Measurements from ENCODE around the gene RAPSN. TPM values are rescaled to one million over a fixed set of nuclear protein-coding genes. Genes with fewer than 3 reads are reported as not detected.

The RAPSN gene
- total and polyA plus RNA-seq, 2 of the 8 experiments (the other 6 are each of a cell fraction or from before 2014, with no cell fraction given), result 0.06 to 0.34 TPM

DNA sequence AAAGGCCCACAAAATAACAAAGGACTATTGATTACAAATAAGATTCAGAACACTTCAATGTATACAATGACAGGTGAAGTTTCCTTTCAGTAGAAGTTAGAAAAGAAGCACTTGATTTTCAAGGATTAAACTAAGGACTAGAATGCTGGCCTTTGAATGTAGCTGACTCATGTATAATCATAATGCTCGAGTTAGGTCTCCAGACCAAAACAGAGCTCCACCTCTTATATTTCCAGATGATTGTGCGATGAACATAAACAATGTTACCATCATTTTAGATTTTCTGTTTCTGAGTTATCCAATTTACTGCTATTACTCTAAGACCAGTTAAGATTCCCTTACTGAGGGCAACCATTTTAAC lies 40.4 kb upstream of the RAPSN start:
- DNase-seq (ENCODE audit: low read depth in 1 of 2, low spot score in 2 of 2), result no peak
- H3K27me3 ChIP-seq (replicated peaks in 1 of 4; ENCODE audit: control insufficient read depth in 3 of 4, extremely low read depth in 1 of 4, insufficient read depth in 3 of 4, low read length in 3 of 4), result no peaks in the 10 kb centered on the region
- no peak overlapping the region for H3K18ac ChIP-seq (ENCODE audit: extremely low read depth, low read length)
- no peak overlapping the region for H3K23ac ChIP-seq (ENCODE audit: insufficient read length)
- H3K4me2 ChIP-seq (ENCODE audit: insufficient read depth in 1 of 2, low read depth in 2 of 2, low read length in 2 of 2), result no peak overlapping the region
- peaks cover 0 to 40% of the 10 kb centered on the region in 2 experiments; a peak in 3 of 4 replicates for H3K79me2 ChIP-seq (ENCODE audit: control insufficient read depth in 1 of 2, insufficient read depth in 2 of 2, low read length in 2 of 2)
- FAIRE-seq, result no peak
- no peak overlapping the region for H3K56ac ChIP-seq (replicated peaks; ENCODE audit: insufficient read length, low read depth, low read length)
- H2BK20ac ChIP-seq (ENCODE audit: low read length), result no peak overlapping the region
- peaks cover under 1% of the 10 kb centered on the region; the same call in 1 of the 2 replicates for H3K79me1 ChIP-seq (ENCODE audit: low read depth, low read length)
- H2BK5ac ChIP-seq (ENCODE audit: low read depth, low read length), result no peak overlapping the region
- ChIA-PET POLR2A (ENCODE audit: partially characterized antibody) (interaction anchor here (1.0 to 1.1 kb wide), 2 partner anchors 9 to 51 kb away, joined by 4 read pairs; no protein-coding TSS in a partner anchor), CTCF (ENCODE audit: partially characterized antibody) (interaction anchor here (1.7 kb wide), 1 partner anchor 11 kb away, joined by 3 read pairs; no protein-coding TSS in a partner anchor)
- no peak overlapping the region for H4K91ac ChIP-seq (replicated peaks; ENCODE audit: insufficient read length, low read length)
- peaks cover 2 to 3% of the 10 kb centered on the region in 2 experiments for H4K20me1 ChIP-seq (replicated peaks in 1 of 2; ENCODE audit: control insufficient read depth in 1 of 2, insufficient read depth in 2 of 2, low read length in 2 of 2)
- no peak overlapping the region for H2AFZ ChIP-seq (ENCODE audit: low read length)
- no peak overlapping the region for H4K5ac ChIP-seq (ENCODE audit: insufficient read length, low read depth, low read length)
- H3K9ac ChIP-seq (replicated peaks in 1 of 4; ENCODE audit: extremely low read depth in 1 of 4, low read depth in 3 of 4, low read length in 3 of 4), result no peak overlapping the region
- H2BK120ac ChIP-seq (replicated peaks; ENCODE audit: low read depth, low read length), result no peak overlapping the region
- H3K4ac ChIP-seq (replicated peaks; ENCODE audit: insufficient read length, low read depth, low read length), result no peak overlapping the region
- H2BK15ac ChIP-seq (ENCODE audit: low read length), result no peak overlapping the region
- no peak overlapping the region for H2BK12ac ChIP-seq (ENCODE audit: low read depth, low read length)
- no peaks in the 10 kb centered on the region for H3K23me2 ChIP-seq (ENCODE audit: low read depth, low read length)
- H3K4me3 ChIP-seq (ENCODE audit: extremely low read depth in 1 of 4, insufficient read depth in 2 of 4, low read depth in 3 of 4, low read length in 4 of 4), result no peak overlapping the region
- H3K27ac ChIP-seq (ENCODE audit: low read depth, low read length), result no peak overlapping the region
- H3K9me3 ChIP-seq (ENCODE audit: insufficient read depth in 2 of 2, low read depth in 1 of 2, low read length in 1 of 2), result no peaks in the 10 kb centered on the region
- WGBS, 2 experiments (ENCODE audit: extremely low coverage in 1 of 2, insufficient coverage in 1 of 2, insufficient read length in 1 of 2, insufficient replicate concordance in 2 of 2, low coverage in 1 of 2, low lambda C conversion rate in 2 of 2, missing lambda C conversion rate in 1 of 2), result 78% methylated on average over 2 of the region's 2 CpGs; no CpG with 5 or more reads in 1 of the 2 experiments
- H4K8ac ChIP-seq (ENCODE audit: extremely low read depth, insufficient read depth, low read length), result no peak overlapping the region
- H2AK5ac ChIP-seq (ENCODE audit: low read depth, low read length), result no peak overlapping the region
- H3K36me3 ChIP-seq (ENCODE audit: control insufficient read depth in 2 of 4, insufficient read depth in 4 of 4, low read length in 3 of 4), result peaks cover 10 to 39% (median 26%) of the 10 kb centered on the region in 4 experiments
- no peaks in the 10 kb centered on the region for H3K4me1 ChIP-seq (replicated peaks in 1 of 4; ENCODE audit: control insufficient read depth in 3 of 4, insufficient read depth in 4 of 4, low read length in 3 of 4)
- no peak overlapping the region for H3K14ac ChIP-seq (ENCODE audit: insufficient read length)
- no peak for TF ChIP-seq SIRT6 (IDR thresholded peaks at IDR 0.05; ENCODE audit: low read length)
- TF ChIP-seq SP1 (IDR thresholded peaks at IDR 0.05; ENCODE audit: low read depth, low read length), result no peak
- TF ChIP-seq BACH1 (IDR thresholded peaks at IDR 0.05; ENCODE audit: low read length), result no peak
